Naive thymus-derived CD4-positive, alpha-beta T cell (primary cell): Measurements from ENCODE around the gene GSTA2. TPM values are rescaled to one million over a fixed set of nuclear protein-coding genes. Genes with fewer than 3 reads are reported as not detected.
"Not testable (repeated sequence)": the region's sequence is repeated elsewhere in the genome, so short reads cannot be mapped to it uniquely, and the experiment has no call there.

Experiments used
- ATAC-seq: fragments of 150-1000 bp; cut with Tn5 transposase; 2 replicates; pipeline ENCODE4 v1.10.0; 2021; ENCODE audit warnings: mild to moderate bottlenecking, moderate library complexity
- CTCF ChIA-PET: fragments of 350-600 bp; sonication (Branson Sonifier 250); formaldehyde crosslinking; loops from one replicate; lab custom pipeline; 2021; ENCODE audit warnings: antibody characterized with exemption; lab: Charles Lee
- POLR2A ChIA-PET: fragments of 350-600 bp; sonication (Branson Sonifier 250); formaldehyde crosslinking; loops from one replicate; lab custom pipeline; 2021; ENCODE audit warnings: antibody characterized with exemption, inconsistent platforms; lab: Charles Lee
- DNase-seq, 9 donors: peaks; one replicate each; pipeline versions ENCODE4 v3.0.0 to v3.0.0-alpha.2; 2020 to 2022; ENCODE audit warnings: mixed read lengths in 1 of 9
- H3K27ac ChIP-seq: one replicate; pipeline ENCODE4 v1.7.0; 2013; ENCODE audit warnings: mild to moderate bottlenecking, low read depth, low read length, moderate library complexity
- H3K27me3 ChIP-seq, 2 donors: one replicate each; pipeline ENCODE4 v1.7.0; 2013; ENCODE audit warnings: low read length in 2 of 2, mild to moderate bottlenecking in 2 of 2, moderate library complexity in 2 of 2; ENCODE audit not compliant: control insufficient read depth in 2 of 2, insufficient read depth in 2 of 2
- H3K36me3 ChIP-seq, 3 experiments: 1 replicate in 2 of 3; 2 replicates in 1 of 3; pipeline ENCODE4 v1.7.0; 2013; ENCODE audit warnings: low read length in 3 of 3, mild to moderate bottlenecking in 3 of 3, moderate library complexity in 1 of 3; ENCODE audit not compliant: insufficient read depth in 3 of 3, control insufficient read depth in 2 of 3
- H3K4me1 ChIP-seq, 2 donors: one replicate each; pipeline ENCODE4 v1.7.0; 2013; ENCODE audit warnings: low read length in 2 of 2, mild to moderate bottlenecking in 2 of 2, moderate library complexity in 1 of 2; ENCODE audit not compliant: control insufficient read depth in 2 of 2, insufficient read depth in 2 of 2
- H3K4me3 ChIP-seq: 2 replicates; pipeline ENCODE4 v1.7.0; 2013; ENCODE audit warnings: mild to moderate bottlenecking, low read length
- H3K9me3 ChIP-seq, 3 experiments: 1 replicate in 2 of 3; 2 replicates in 1 of 3; pipeline ENCODE4 v1.7.0; 2013; ENCODE audit warnings: low read length in 3 of 3; ENCODE audit not compliant: control insufficient read depth in 2 of 3
- H3K27ac Mint-ChIP-seq, 9 donors: one replicate each; pipeline ENCODE4 v1.8.0; 2020 to 2022; ENCODE audit warnings: mixed read lengths in 9 of 9, mild to moderate bottlenecking in 8 of 9, moderate library complexity in 5 of 9, inconsistent platforms in 2 of 9
- H3K27me3 Mint-ChIP-seq, 5 donors: one replicate each; pipeline ENCODE4 v1.8.0; 2021 to 2022; ENCODE audit warnings: mixed read lengths in 5 of 5, mild to moderate bottlenecking in 1 of 5
- H3K36me3 Mint-ChIP-seq, 5 donors: one replicate each; pipeline ENCODE4 v1.8.0; 2020 to 2022; ENCODE audit warnings: mixed read lengths in 5 of 5, mild to moderate bottlenecking in 3 of 5, inconsistent platforms in 1 of 5
- H3K4me1 Mint-ChIP-seq, 7 donors: one replicate each; pipeline ENCODE4 v1.8.0; 2020 to 2022; ENCODE audit warnings: mixed read lengths in 7 of 7, mild to moderate bottlenecking in 3 of 7, inconsistent platforms in 1 of 7
- H3K4me3 Mint-ChIP-seq, 10 donors: one replicate each; pipeline ENCODE4 v1.8.0; 2020 to 2022; ENCODE audit warnings: mild to moderate bottlenecking in 10 of 10, mixed read lengths in 10 of 10, moderate library complexity in 6 of 10, inconsistent platforms in 2 of 10
- H3K9me3 Mint-ChIP-seq, 11 donors: one replicate each; pipeline ENCODE4 v1.8.0; 2020 to 2022; ENCODE audit warnings: mixed read lengths in 11 of 11, mild to moderate bottlenecking in 4 of 11, inconsistent platforms in 1 of 11, moderate library complexity in 1 of 11
- intact Hi-C, 2 donors: fragments of 100-400 bp; cut with micrococcal nuclease; formaldehyde crosslinking; loops; one replicate each; pipeline ENCODE4 v1.15.1; 2023
- polyA plus RNA-seq, 2 donors: library from polyadenylated mRNA; unstranded; fragments of 300-500 nt; fragmentation: Illumina TruSeq; gene quantifications; one replicate each; pipeline ENCODE4 v1.2.3, GENCODE V29; 2021
- total RNA-seq, 6 experiments: library from RNA in 5 of 6; stranded (reverse) in 5 of 6; gene quantifications; 1 replicate in 5 of 6; 2 replicates in 1 of 6; pipeline ENCODE4 v1.2.3 and lab custom pipeline; 2021 to 2026

The GSTA2 gene
- total and polyA plus RNA-seq, 7 experiments from 2014 or later, result not detected

DNA sequence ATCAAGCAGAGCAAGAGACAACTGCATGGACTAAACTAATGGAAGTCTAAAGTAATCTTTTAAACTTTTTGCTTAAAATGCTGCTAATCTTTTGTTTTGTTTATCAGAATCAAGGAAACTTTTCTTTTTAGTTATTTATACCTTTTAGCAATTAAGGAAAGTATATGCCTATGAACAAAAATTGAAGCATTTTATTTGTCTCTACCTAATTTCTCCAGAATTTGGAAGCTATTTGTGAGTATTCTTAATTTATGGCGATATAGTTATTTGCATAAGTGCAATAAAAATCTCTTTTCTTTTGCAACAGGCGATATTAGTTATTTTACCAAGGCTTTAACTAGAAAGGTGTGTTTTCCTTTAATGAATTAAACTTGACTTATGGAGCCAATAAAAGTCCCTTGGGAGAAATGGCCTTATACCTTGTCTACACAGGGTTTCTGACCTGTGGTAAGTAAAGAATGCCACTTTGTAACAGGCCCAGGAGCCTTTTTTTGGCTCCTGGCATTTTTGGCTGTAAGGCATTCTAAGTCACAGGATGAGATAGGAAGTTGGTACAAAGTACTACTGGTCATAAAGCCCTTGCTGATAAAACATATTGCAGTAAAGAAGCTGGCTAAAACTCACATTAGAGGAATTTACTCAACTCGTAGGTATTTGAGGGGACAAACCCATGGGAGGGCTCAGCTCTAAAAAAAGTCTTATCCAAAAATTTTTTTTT is 55.2 kb downstream of the GSTA2 start:
- DNase-seq (no peak), ATAC-seq (no peak)
- peaks cover 0 to 16% (median 1%) of the 10 kb centered on the region in 11 donors for H3K9me3 Mint-ChIP-seq
- Histone ChIP-seq H3K4me1 (no peaks in the 10 kb centered on the region), H3K4me3 (no peak overlapping the region), H3K27ac (no peak overlapping the region), H3K9me3 (no peaks in the 10 kb centered on the region), H3K36me3 (no peaks in the 10 kb centered on the region), H3K27me3 (no peaks in the 10 kb centered on the region)
- H3K27me3 Mint-ChIP-seq, result peaks cover 5 to 11% (median 8%) of the 10 kb centered on the region in 5 donors
- ChIA-PET CTCF (interaction anchor here (0.6 kb wide), 1 partner anchor 29 kb away, joined by 5 read pairs; no protein-coding TSS in a partner anchor), POLR2A (no interaction called here)
- intact Hi-C loops, result no loop called here
- H3K4me3 Mint-ChIP-seq, result no peak overlapping the region
- H3K27ac Mint-ChIP-seq, result no peak overlapping the region
- H3K36me3 Mint-ChIP-seq, result no peaks in the 10 kb centered on the region
- H3K4me1 Mint-ChIP-seq, result peaks cover 0 to 3% (median 0%) of the 10 kb centered on the region in 7 donors

DNA sequence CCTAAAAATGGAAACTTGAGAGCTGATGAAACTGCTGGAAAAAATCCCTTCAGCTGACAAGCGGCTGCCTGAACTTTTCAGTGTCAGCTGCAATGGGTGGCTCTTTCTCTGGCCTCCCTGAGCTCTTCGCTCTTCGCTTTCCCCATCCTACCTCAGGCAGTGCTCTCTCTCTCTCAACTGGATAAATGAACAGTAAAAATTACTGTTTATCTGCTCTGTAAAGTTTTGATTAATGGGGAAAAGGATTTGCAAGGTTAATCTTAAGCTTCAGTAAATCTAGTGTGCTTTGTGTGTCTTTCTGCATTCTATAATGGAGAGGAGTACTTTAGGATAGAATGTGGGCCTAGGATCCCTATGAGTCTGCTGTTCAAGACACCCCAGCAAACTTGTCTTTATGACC is 57.3 kb downstream of the GSTA2 start:
- Histone ChIP-seq H3K4me3 (no peak overlapping the region), H3K27me3 (no peaks in the 10 kb centered on the region), H3K4me1 (no peaks in the 10 kb centered on the region), H3K27ac (no peak overlapping the region), H3K36me3 (no peaks in the 10 kb centered on the region), H3K9me3 (no peaks in the 10 kb centered on the region)
- intact Hi-C loops, result no loop called here
- ChIA-PET POLR2A (no interaction called here), CTCF (no interaction called here)
- H3K27me3 Mint-ChIP-seq, result peaks cover 14 to 20% (median 19%) of the 10 kb centered on the region in 5 donors
- no peak for ATAC-seq
- DNase-seq, result no peak
- peaks cover 0 to 3% (median 0%) of the 10 kb centered on the region in 7 donors for H3K4me1 Mint-ChIP-seq
- H3K36me3 Mint-ChIP-seq, result no peaks in the 10 kb centered on the region
- no peak overlapping the region for H3K27ac Mint-ChIP-seq
- peaks cover 0 to 16% (median 1%) of the 10 kb centered on the region in 11 donors for H3K9me3 Mint-ChIP-seq
- H3K4me3 Mint-ChIP-seq, result no peak overlapping the region

DNA sequence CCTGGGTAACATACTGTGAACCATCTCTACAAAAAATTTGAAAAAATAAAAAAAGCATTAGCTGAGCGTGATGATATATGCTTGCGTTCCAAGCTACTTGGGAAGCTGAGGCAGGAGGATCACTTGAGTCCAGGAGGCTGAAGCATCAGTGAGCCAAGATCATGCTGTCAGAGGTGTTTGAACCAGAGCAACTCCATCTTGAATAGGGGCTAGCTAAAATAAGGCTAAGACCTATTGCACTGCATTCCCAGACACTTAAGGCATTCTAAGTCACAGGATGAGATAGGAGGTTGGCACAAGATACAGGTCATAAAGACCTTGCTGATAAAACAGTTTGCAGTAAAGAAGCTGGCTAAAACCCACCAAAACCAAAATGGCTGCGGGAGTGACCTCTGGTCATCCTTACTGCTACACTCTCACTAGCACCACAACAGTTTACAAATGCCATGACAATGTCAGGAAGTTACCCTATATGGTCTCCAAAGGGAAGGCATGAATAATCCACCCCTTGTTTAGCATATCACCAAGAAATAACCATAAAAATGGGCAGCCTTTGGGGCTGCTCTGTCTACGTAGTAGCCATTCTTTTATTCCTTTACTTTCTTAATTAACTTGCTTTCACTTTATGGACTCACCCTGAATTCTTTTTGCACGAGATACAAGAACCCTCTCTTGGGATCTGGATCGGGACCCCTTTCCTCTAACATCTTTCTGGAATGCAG is 58.3 kb downstream of the GSTA2 start:
- H3K4me1 Mint-ChIP-seq, H3K4me3 Mint-ChIP-seq, DNase-seq, ATAC-seq, H3K27ac Mint-ChIP-seq, intact Hi-C loops, CTCF ChIA-PET, H3K27me3 ChIP-seq, H3K36me3 Mint-ChIP-seq, H3K9me3 ChIP-seq, H3K4me3 ChIP-seq, POLR2A ChIA-PET, H3K27ac ChIP-seq, H3K36me3 ChIP-seq, H3K4me1 ChIP-seq: not testable (repeated sequence)
- Mint-ChIP-seq H3K9me3 (peaks cover 0 to 16% (median 1%) of the 10 kb centered on the region in 11 donors), H3K27me3 (peaks cover 14 to 24% (median 20%) of the 10 kb centered on the region in 5 donors)

DNA sequence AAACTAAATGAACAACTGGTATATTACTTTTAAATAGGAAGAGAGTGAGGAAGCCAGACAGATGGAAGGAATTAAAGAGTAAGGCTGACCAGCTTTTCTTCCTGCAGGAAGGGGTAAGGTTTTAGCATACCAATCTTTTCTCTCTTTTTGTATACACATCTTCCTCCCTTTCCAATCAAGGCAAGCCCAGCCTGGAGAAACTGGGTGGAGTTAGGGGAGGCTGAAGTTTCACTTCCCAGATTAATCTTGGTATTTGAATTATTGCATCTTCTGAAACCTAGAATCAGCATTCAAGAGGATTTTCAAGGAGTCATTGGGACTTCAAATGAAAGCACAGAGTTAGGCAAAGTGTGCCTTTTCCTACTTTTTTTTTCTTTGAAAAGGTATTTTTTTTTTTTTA is 59.2 kb downstream of the GSTA2 start:
- no peaks in the 10 kb centered on the region for H3K36me3 Mint-ChIP-seq
- Histone ChIP-seq H3K27me3 (no peaks in the 10 kb centered on the region), H3K27ac (no peak overlapping the region), H3K36me3 (no peaks in the 10 kb centered on the region), H3K4me1 (no peaks in the 10 kb centered on the region), H3K4me3 (no peak overlapping the region), H3K9me3 (no peaks in the 10 kb centered on the region)
- DNase-seq, result no peak
- H3K9me3 Mint-ChIP-seq, result peaks cover 0 to 16% (median 1%) of the 10 kb centered on the region in 11 donors
- intact Hi-C loops, result no loop called here
- CTCF ChIA-PET, result no interaction called here
- no peak overlapping the region for H3K4me3 Mint-ChIP-seq
- no peak overlapping the region for H3K27ac Mint-ChIP-seq
- POLR2A ChIA-PET, result no interaction called here
- H3K4me1 Mint-ChIP-seq, result peaks cover 0 to 3% (median 0%) of the 10 kb centered on the region in 7 donors
- H3K27me3 Mint-ChIP-seq, result peaks cover 18 to 31% (median 20%) of the 10 kb centered on the region in 5 donors
- ATAC-seq, result no peak

Other genes with a start within 250 kb of the GSTA2 start
- gene TRAM2, start 186.4 kb downstream of the GSTA2 start, total RNA-seq, result 10 to 100 TPM in 4 of 5 experiments, 1 to 10 TPM in 1; 8.9 to 10.9 (median 10.3) TPM
- 1 to 10 TPM; 3.2 to 4.5 TPM for gene TRAM2, start 186.4 kb downstream of the GSTA2 start, polyA plus RNA-seq
- gene TMEM14A, start 92.4 kb downstream of the GSTA2 start, total RNA-seq, result 10 to 100 TPM in 1 of 5 experiments, 1 to 10 TPM in 4; 5.3 to 18.2 (median 8.0) TPM
- gene TMEM14A, start 92.4 kb downstream of the GSTA2 start, polyA plus RNA-seq, result 10 to 100 TPM; 18.0 to 26.1 TPM
- gene GSTA1, start 40.3 kb upstream of the GSTA2 start, total RNA-seq, result not detected
- gene GSTA1, start 40.3 kb upstream of the GSTA2 start, polyA plus RNA-seq, result not detected
- gene GSTA5, start 77.3 kb upstream of the GSTA2 start, total RNA-seq, result not detected
- gene GSTA5, start 77.3 kb upstream of the GSTA2 start, polyA plus RNA-seq, result not detected
- not detected for gene GSTA3, start 146.2 kb upstream of the GSTA2 start, total RNA-seq
- not detected for gene GSTA3, start 146.2 kb upstream of the GSTA2 start, polyA plus RNA-seq
- gene GSTA4, start 231.8 kb upstream of the GSTA2 start, total RNA-seq, result 1 to 10 TPM in 2 of 5 experiments, under 1 TPM in 2, not detected in 1; 0.34 to 3.3 (median 1.6) TPM
- under 1 TPM; 0.31 to 0.97 TPM for gene GSTA4, start 231.8 kb upstream of the GSTA2 start, polyA plus RNA-seq